ENCODE data around the gene SELENOK. TPM values are rescaled to one million over a fixed set of nuclear protein-coding genes. Genes with fewer than 3 reads are reported as not detected.

The SELENOK gene
- total RNA-seq, 1 donor from 2014 or later: 23.7 TPM

- ATAC-seq: no peak
Measured at GRCh38 chr3:53841296-53841695, 50.4 kb downstream of the SELENOK start.

GRCh38 chr3:53837331-53837730, 54.3 kb downstream of the SELENOK start:
- ATAC-seq: no peak

- no peak for ATAC-seq
Measured at GRCh38 chr3:53836084-53836872, 55.4 kb downstream of the SELENOK start.

GRCh38 chr3:53835257-53835656, 56.4 kb downstream of the SELENOK start:
- no peak for ATAC-seq

- ATAC-seq: no peak
Measured at GRCh38 chr3:53834429-53835095, 57.1 kb downstream of the SELENOK start.

Other genes with a start within 250 kb of the SELENOK start
- 1.6 TPM for gene CHDH, start 45.4 kb downstream of the SELENOK start, total RNA-seq
- gene IL17RB, start 45.3 kb downstream of the SELENOK start, total RNA-seq: 0.20 TPM
- gene ACTR8, start 9.7 kb downstream of the SELENOK start, total RNA-seq: 17.1 TPM
- 7.0 TPM for gene CACNA2D3, start 230.7 kb upstream of the SELENOK start, total RNA-seq